ENCODE measurements around the gene GNA14.

GNA14 gene

GRCh38 chr9:77514886-77515711 is 133.0 kb downstream of the GNA14 start:
- Histone ChIP-seq H3K4me3 (ENCODE audit: low read depth, low read length) (no peak overlapping the region), H3K9me3 (ENCODE audit: control insufficient read depth, insufficient read depth, low read depth, low read length) (no peaks in the 10 kb centered on the region), H3K27ac (ENCODE audit: extremely low read depth, low read depth, low read length) (no peak overlapping the region), H3K36me3 (ENCODE audit: control insufficient read depth in 2 of 2, insufficient read depth in 1 of 2, low read length in 2 of 2) (no peaks in the 10 kb centered on the region), H3K4me1 (ENCODE audit: control insufficient read depth, insufficient read depth, low read length) (no peaks in the 10 kb centered on the region)
- TF ChIP-seq OVOL3 (tag by site-specific recombination; IDR thresholded peaks at IDR 0.05) (no peak), MZF1 (tag by site-specific recombination; IDR thresholded peaks at IDR 0.05; ENCODE audit: borderline replicate concordance) (no peak), ZNF223 (tag by site-specific recombination; IDR thresholded peaks at IDR 0.05) (no peak), ZNF121 (tag by site-specific recombination; IDR thresholded peaks at IDR 0.05) (no peak), GLI2 (tag by site-specific recombination; IDR thresholded peaks at IDR 0.05; ENCODE audit: borderline replicate concordance, low read depth) (no peak)
- ChIA-PET CTCF (interaction anchor here (0.5 to 0.6 kb wide), 2 partner anchors 99 to 223 kb away, joined by 3 read pairs; no protein-coding TSS in a partner anchor), POLR2A (no interaction called here)

GRCh38 chr9:77513457-77513856 is 134.7 kb downstream of the GNA14 start:
- H3K27ac ChIP-seq (ENCODE audit: extremely low read depth, low read depth, low read length), result no peak overlapping the region
- CTCF ChIA-PET, result interaction anchor here (1.8 kb wide), 1 partner anchor 56 kb away, joined by 5 read pairs; no protein-coding TSS in a partner anchor

More at GRCh38 chr9:77513457-77513856, 134.7 kb downstream of the GNA14 start:
- TF ChIP-seq ATF2 (tag by site-specific recombination; IDR thresholded peaks at IDR 0.05; ENCODE audit: low read depth) (no peak), ZNF548 (tag by site-specific recombination; IDR thresholded peaks at IDR 0.05) (no peak), ZBTB17 (tag by site-specific recombination; IDR thresholded peaks at IDR 0.05) (no peak), ZNF621 (tag by site-specific recombination; IDR thresholded peaks at IDR 0.05) (no peak), ZNF274 (IDR thresholded peaks at IDR 0.05; ENCODE audit: low read length) (no peak), ZNF274 (tag by site-specific recombination; IDR thresholded peaks at IDR 0.05; ENCODE audit: borderline replicate concordance) (no peak), ZNF239 (tag by site-specific recombination; IDR thresholded peaks at IDR 0.05) (no peak), TRIM28 (IDR thresholded peaks at IDR 0.05; ENCODE audit: borderline replicate concordance, low read length) (no peak), ZSCAN5A (tag by site-specific recombination; IDR thresholded peaks at IDR 0.05) (no peak), WT1 (tag by site-specific recombination; IDR thresholded peaks at IDR 0.05) (no peak), ZNF571 (tag by site-specific recombination; IDR thresholded peaks at IDR 0.05) (no peak), TSHZ1 (tag by site-specific recombination; IDR thresholded peaks at IDR 0.05; ENCODE audit: borderline replicate concordance) (no peak), SP3 (tag by site-specific recombination; IDR thresholded peaks at IDR 0.05) (no peak), ZNF530 (tag by site-specific recombination; IDR thresholded peaks at IDR 0.05; ENCODE audit: low read depth) (no peak), SALL2 (tag by site-specific recombination; IDR thresholded peaks at IDR 0.05; ENCODE audit: borderline replicate concordance) (no peak), ZNF202 (tag by site-specific recombination; IDR thresholded peaks at IDR 0.05; ENCODE audit: borderline replicate concordance) (no peak), KLF10 (tag by site-specific recombination; IDR thresholded peaks at IDR 0.05) (no peak)
- Histone ChIP-seq H3K4me1 (ENCODE audit: control insufficient read depth, insufficient read depth, low read length) (no peaks in the 10 kb centered on the region), H3K9me3 (ENCODE audit: control insufficient read depth, insufficient read depth, low read depth, low read length) (no peaks in the 10 kb centered on the region), H3K4me3 (ENCODE audit: low read depth, low read length) (no peak overlapping the region), H3K36me3 (ENCODE audit: control insufficient read depth in 2 of 2, insufficient read depth in 1 of 2, low read length in 2 of 2) (no peaks in the 10 kb centered on the region)
- POLR2A ChIA-PET, result no interaction called here
